ENCODE results near the gene NOLC1.

GRCh38 chr10:102113956-102114857 is 38.0 kb upstream of the NOLC1 start:
- no peak for TF ChIP-seq POLR2AphosphoS5 (IDR thresholded peaks at IDR 0.05; ENCODE audit: low read depth, low read length)
- no peak for TF ChIP-seq POLR2A (IDR thresholded peaks at IDR 0.05; ENCODE audit: low read depth, low read length)
- no peak for TF ChIP-seq SPI1 (IDR thresholded peaks at IDR 0.05; ENCODE audit: low read depth, low read length)
- no peak for TF ChIP-seq TAF1 (IDR thresholded peaks at IDR 0.05; ENCODE audit: low read depth, low read length)
- no peak for TF ChIP-seq PAX5 (IDR thresholded peaks at IDR 0.05; ENCODE audit: insufficient read depth, low read length, severe bottlenecking)

All from GM12891 (cell line).